HT1080 (cell line): ENCODE results near the gene FMO2. TPM values are rescaled to one million over a fixed set of nuclear protein-coding genes. Genes with fewer than 3 reads are reported as not detected.

Source experiments
- DNase-seq: peaks from one replicate; pipeline ENCODE4 v3.0.0-alpha.2; 2015; ENCODE audit warnings: low read depth
- small RNA-seq: library from RNA; depleted of rRNA; stranded (forward); fragments of <200 nt; gene quantifications from one replicate; pipeline ENCODE3, GENCODE V24; 2014
- total RNA-seq: library from RNA; depleted of rRNA; stranded (reverse); fragments of >200 nt; shearing (Covaris generic); gene quantifications from 2 replicates; pipeline ENCODE4 v1.2.3, GENCODE V29; 2014; rRNA removed

The FMO2 gene
- total RNA-seq, 1 experiment from 2014 or later, result not detected

GRCh38 chr1:171256940-171257606, 72.0 kb downstream of the FMO2 start:
- DNase-seq, result no peak

- no peak for DNase-seq
Measured at GRCh38 chr1:171257607-171258076, 72.5 kb downstream of the FMO2 start.

- no peak for DNase-seq
Measured at GRCh38 chr1:171258429-171258828, 73.3 kb downstream of the FMO2 start.

GRCh38 chr1:171258943-171259342, 73.8 kb downstream of the FMO2 start:
- DNase-seq, result no peak

Small RNAs within 50 kb of the gene (small RNA-seq; reads per million reads assigned to genes)
- not detected for gene RF00019

Other genes with a start within 250 kb of the FMO2 start
- gene MROH9, start 249.8 kb upstream of the FMO2 start, total RNA-seq, result not detected in 2 replicates
- 0.10 TPM in 1 of 2 replicates, not detected in the other for gene FMO3, start 94.4 kb upstream of the FMO2 start, total RNA-seq
- not detected in 2 replicates for gene FMO1, start 63.2 kb downstream of the FMO2 start, total RNA-seq
- gene FMO4, start 128.9 kb downstream of the FMO2 start, total RNA-seq, result 0.32 and 2.0 TPM in 2 replicates